Measurements from ENCODE around the gene AEN.

DNA sequence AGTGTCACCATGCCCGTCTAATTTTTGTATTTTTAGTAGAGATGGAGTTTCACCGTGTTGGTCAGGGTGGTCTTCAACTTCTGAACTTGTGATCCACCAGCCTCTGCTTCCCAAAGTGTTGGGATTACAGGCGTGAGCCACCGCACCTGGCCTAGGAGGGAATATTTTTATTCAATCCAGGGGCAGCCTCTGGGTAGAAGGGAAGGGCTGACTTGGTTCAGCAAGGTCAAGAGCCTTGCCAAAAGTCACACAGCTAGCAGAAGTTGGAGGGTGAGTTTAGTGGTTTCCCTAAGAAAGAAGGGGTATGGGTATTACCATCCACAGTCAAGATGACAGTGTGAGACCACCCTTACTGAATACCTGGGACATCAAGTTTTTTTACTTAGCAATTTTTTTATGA lies 4.9 kb upstream of the AEN start:
- TF ChIP-seq, protein P1, sequence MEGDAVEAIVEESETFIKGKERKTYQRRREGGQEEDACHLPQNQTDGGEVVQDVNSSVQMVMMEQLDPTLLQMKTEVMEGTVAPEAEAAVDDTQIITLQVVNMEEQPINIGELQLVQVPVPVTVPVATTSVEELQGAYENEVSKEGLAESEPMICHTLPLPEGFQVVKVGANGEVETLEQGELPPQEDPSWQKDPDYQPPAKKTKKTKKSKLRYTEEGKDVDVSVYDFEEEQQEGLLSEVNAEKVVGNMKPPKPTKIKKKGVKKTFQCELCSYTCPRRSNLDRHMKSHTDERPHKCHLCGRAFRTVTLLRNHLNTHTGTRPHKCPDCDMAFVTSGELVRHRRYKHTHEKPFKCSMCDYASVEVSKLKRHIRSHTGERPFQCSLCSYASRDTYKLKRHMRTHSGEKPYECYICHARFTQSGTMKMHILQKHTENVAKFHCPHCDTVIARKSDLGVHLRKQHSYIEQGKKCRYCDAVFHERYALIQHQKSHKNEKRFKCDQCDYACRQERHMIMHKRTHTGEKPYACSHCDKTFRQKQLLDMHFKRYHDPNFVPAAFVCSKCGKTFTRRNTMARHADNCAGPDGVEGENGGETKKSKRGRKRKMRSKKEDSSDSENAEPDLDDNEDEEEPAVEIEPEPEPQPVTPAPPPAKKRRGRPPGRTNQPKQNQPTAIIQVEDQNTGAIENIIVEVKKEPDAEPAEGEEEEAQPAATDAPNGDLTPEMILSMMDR (conservative IDR thresholded peaks at IDR 0.05), result no peak
- no peak for TF ChIP-seq ZFX (IDR thresholded peaks at IDR 0.05)

Measured in C4-2B (cell line).